Measurements from ENCODE around the gene MEAK7.

- TF ChIP-seq EZH2 (IDR thresholded peaks at IDR 0.05) = no peak
- TF ChIP-seq POLR2AphosphoS5 (IDR thresholded peaks at IDR 0.05; ENCODE audit: borderline replicate concordance, low read depth, low read length) = no peak
- no peak for TF ChIP-seq FOXP2 (optimal IDR thresholded peaks at IDR 0.05; ENCODE audit: control extremely low read depth, extremely low read length, insufficient read depth)
Observed at GRCh38 chr16:84459941-84460405, 44.5 kb downstream of the MEAK7 start.

All from SK-N-MC (cell line).